ENCODE results near the gene KRTAP10-12.

- TF ChIP-seq EGR1 (IDR thresholded peaks at IDR 0.05): no peak
- TF ChIP-seq EP300 (IDR thresholded peaks at IDR 0.05; ENCODE audit: borderline replicate concordance): no peak
- no peak for TF ChIP-seq YY1 (IDR thresholded peaks at IDR 0.05; ENCODE audit: low read depth)
- no peak for TF ChIP-seq TAF1 (IDR thresholded peaks at IDR 0.05; ENCODE audit: low read depth)
- TF ChIP-seq REST (IDR thresholded peaks at IDR 0.05; ENCODE audit: low read depth): no peak
- no peak for TF ChIP-seq TEAD4 (IDR thresholded peaks at IDR 0.05)
Observed at GRCh38 chr21:44684483-44684882, 12.5 kb upstream of the KRTAP10-12 start.

Data from Ishikawa (cell line).